ENCODE data around the gene FOSL1. TPM values are rescaled to one million over a fixed set of nuclear protein-coding genes. Genes with fewer than 3 reads are reported as not detected.

The FOSL1 gene
- total RNA-seq, 1 donor from 2014 or later: not detected

GRCh38 chr11:65946655-65947054, 46.5 kb upstream of the FOSL1 start:
- no peak overlapping the region for H3K4me3 Mint-ChIP-seq
- Histone ChIP-seq H3K4me1 (peaks cover 15% of the 10 kb centered on the region), H3K4me2 (no peak overlapping the region), H3K9ac (no peak overlapping the region), H2AFZ (replicated peaks) (no peak overlapping the region), H3K36me3 (no peaks in the 10 kb centered on the region), H3K27ac (no peak overlapping the region), H3K4me3 (no peak overlapping the region), H3K9me3 (ENCODE audit: low read depth) (no peaks in the 10 kb centered on the region), H3K79me2 (ENCODE audit: low read depth) (no peaks in the 10 kb centered on the region), H3F3A (ENCODE audit: low read depth) (peaks cover 8% of the 10 kb centered on the region), H4K20me1 (ENCODE audit: low read depth) (no peaks in the 10 kb centered on the region), H3K27me3 (no peaks in the 10 kb centered on the region)
- no peaks in the 10 kb centered on the region for H3K36me3 Mint-ChIP-seq
- no peaks in the 10 kb centered on the region for H3K9me3 Mint-ChIP-seq
- H3K4me1 Mint-ChIP-seq: peaks cover 39% of the 10 kb centered on the region
- peaks cover 8% of the 10 kb centered on the region for H3K27me3 Mint-ChIP-seq (ENCODE audit: insufficient read depth, low read depth)
- no peak overlapping the region for H3K27ac Mint-ChIP-seq
- no peak for DNase-seq (ENCODE audit: low spot score)
- no peak for TF ChIP-seq EZH2 (IDR thresholded peaks at IDR 0.05)
- no peak for TF ChIP-seq EZH2phosphoT487 (IDR thresholded peaks at IDR 0.05)
- no peak for TF ChIP-seq CTCF (IDR thresholded peaks at IDR 0.05)

GRCh38 chr11:65945941-65946558, 45.9 kb upstream of the FOSL1 start:
- Histone ChIP-seq H3K4me1 (peaks cover 15% of the 10 kb centered on the region), H3K4me2 (peak overlapping the region; percentile 74), H3K9ac (no peak overlapping the region), H4K20me1 (ENCODE audit: low read depth) (no peaks in the 10 kb centered on the region), H3K27ac (peak overlapping the region; percentile 26), H3K36me3 (no peaks in the 10 kb centered on the region), H3K27me3 (no peaks in the 10 kb centered on the region), H3K9me3 (ENCODE audit: low read depth) (no peaks in the 10 kb centered on the region), H3K4me3 (peak overlapping the region; percentile 31), H2AFZ (replicated peaks) (peak overlapping the region; percentile 53), H3K79me2 (ENCODE audit: low read depth) (no peaks in the 10 kb centered on the region), H3F3A (ENCODE audit: low read depth) (peaks cover 8% of the 10 kb centered on the region)
- Mint-ChIP-seq H3K27ac (peak overlapping the region; percentile 96), H3K27me3 (ENCODE audit: insufficient read depth, low read depth) (peaks cover 12% of the 10 kb centered on the region), H3K4me1 (peaks cover 42% of the 10 kb centered on the region), H3K4me3 (peak overlapping the region; percentile 81), H3K9me3 (no peaks in the 10 kb centered on the region), H3K36me3 (no peaks in the 10 kb centered on the region)
- DNase-seq (ENCODE audit: low spot score): no peak
- no peak for TF ChIP-seq CTCF (IDR thresholded peaks at IDR 0.05)
- no peak for TF ChIP-seq EZH2 (IDR thresholded peaks at IDR 0.05)
- TF ChIP-seq EZH2phosphoT487 (IDR thresholded peaks at IDR 0.05): no peak

GRCh38 chr11:65945430-65945911, 45.3 kb upstream of the FOSL1 start, which contains the start of gene TSGA10IP:
Gene TSGA10IP (plus strand): TSS chr11:65945480. CDS start chr11:65945676, 196 bp downstream.
- Histone ChIP-seq H3K79me2 (ENCODE audit: low read depth) (no peaks in the 10 kb centered on the region), H3K9ac (no peak within 1 kb of the TSS), H2AFZ (replicated peaks) (peak within 1 kb of the TSS; percentile 53), H3K27ac (peak within 1 kb of the TSS; percentile 32), H3K4me3 (peak within 1 kb of the TSS; percentile 31), H3K4me1 (peaks cover 15% of the 10 kb centered on the region), H3F3A (ENCODE audit: low read depth) (peaks cover 8% of the 10 kb centered on the region), H3K27me3 (no peaks in the 10 kb centered on the region), H3K4me2 (peak within 1 kb of the TSS; percentile 74), H3K36me3 (no peaks in the 10 kb centered on the region), H3K9me3 (ENCODE audit: low read depth) (no peaks in the 10 kb centered on the region), H4K20me1 (ENCODE audit: low read depth) (no peaks in the 10 kb centered on the region)
- Mint-ChIP-seq H3K9me3 (no peaks in the 10 kb centered on the region), H3K36me3 (no peaks in the 10 kb centered on the region), H3K4me1 (peaks cover 42% of the 10 kb centered on the region), H3K27me3 (ENCODE audit: insufficient read depth, low read depth) (peaks cover 12% of the 10 kb centered on the region), H3K27ac (peak within 1 kb of the TSS; percentile 96), H3K4me3 (peak within 1 kb of the TSS; percentile 81)
- peak; percentile 82 for DNase-seq (ENCODE audit: low spot score)
- TF ChIP-seq EZH2phosphoT487 (IDR thresholded peaks at IDR 0.05) (no peak), CTCF (IDR thresholded peaks at IDR 0.05) (no peak), EZH2 (IDR thresholded peaks at IDR 0.05) (no peak)

Measured in neural progenitor cell (in vitro differentiated cells).